ENCODE data around the gene ZCCHC14. TPM values are rescaled to one million over a fixed set of nuclear protein-coding genes. Genes with fewer than 3 reads are reported as not detected.

Gene ZCCHC14
- total RNA-seq, 1 experiment from 2014 or later, result 27.7 TPM

GRCh38 chr16:87469169-87469568 lies 23.7 kb downstream of the ZCCHC14 start:
- no peaks in the 10 kb centered on the region for H3K9me3 Mint-ChIP-seq
- Histone ChIP-seq H2BK12ac (ENCODE audit: insufficient read length, low read depth, low read length) (no peak overlapping the region), H3K18ac (ENCODE audit: insufficient read length, low read depth, low read length) (no peak overlapping the region), H3K27ac (ENCODE audit: insufficient read length, low read depth, low read length) (no peak overlapping the region), H3K4ac (ENCODE audit: low read depth, low read length) (no peak overlapping the region), H2BK20ac (ENCODE audit: low read depth, low read length, poor library complexity, severe bottlenecking) (no peak overlapping the region), H3K4me1 (ENCODE audit: insufficient read depth, low read length) (peaks cover 3% of the 10 kb centered on the region; the same call in 1 of the 2 replicates), H3K27me3 (ENCODE audit: insufficient read depth, low read length) (no peaks in the 10 kb centered on the region), H3K23ac (ENCODE audit: insufficient read length, low read depth, low read length) (no peak overlapping the region), H3T11ph (ENCODE audit: low read length) (no peak overlapping the region), H3K23me2 (ENCODE audit: insufficient read length, low read depth, low read length, poor library complexity, severe bottlenecking) (no peaks in the 10 kb centered on the region), H4K8ac (replicated peaks; ENCODE audit: insufficient read length, low read depth, low read length) (no peak overlapping the region), H3K56ac (ENCODE audit: insufficient read length, low read depth, low read length) (no peak overlapping the region), H2BK5ac (ENCODE audit: insufficient read length, low read length) (no peak overlapping the region), H2BK15ac (ENCODE audit: low read depth, low read length) (no peak overlapping the region), H4K5ac (ENCODE audit: insufficient read length, low read depth, low read length) (no peak overlapping the region), H2AK5ac (ENCODE audit: insufficient read length, low read length) (no peak overlapping the region), H3K4me2 (ENCODE audit: insufficient read depth, insufficient read length, low read length) (no peak overlapping the region), H2AFZ (ENCODE audit: low read length) (no peak overlapping the region), H3K79me1 (ENCODE audit: insufficient read depth, low read depth, low read length, poor library complexity, severe bottlenecking) (peaks cover 9% of the 10 kb centered on the region), H3K9ac (ENCODE audit: extremely low read depth, insufficient read length, low read length) (no peak overlapping the region), H4K20me1 (ENCODE audit: control insufficient read depth, insufficient read depth, insufficient read length) (no peaks in the 10 kb centered on the region), H3K9me3 (ENCODE audit: control insufficient read depth, low read depth, low read length) (no peaks in the 10 kb centered on the region), H3K79me2 (ENCODE audit: insufficient read depth, low read length) (peaks cover 11% of the 10 kb centered on the region; the same call in 1 of the 2 replicates), H3K14ac (ENCODE audit: insufficient read depth, low read length) (no peak overlapping the region), H4K91ac (ENCODE audit: insufficient read length, low read depth, low read length) (no peak overlapping the region), H2BK120ac (ENCODE audit: low read depth, low read length, poor library complexity, severe bottlenecking) (no peak overlapping the region)
- DNase-seq, result no peak
- peaks cover 23 to 35% of the 10 kb centered on the region in 2 experiments for H3K4me1 Mint-ChIP-seq
- peaks cover 0 to 2% (median 0%) of the 10 kb centered on the region in 3 experiments; a peak in 1 of 7 replicates for H3K36me3 Mint-ChIP-seq (ENCODE audit: insufficient read depth in 1 of 3, low read depth in 3 of 3)
- WGBS (ENCODE audit: extremely low coverage, insufficient read length, low lambda C conversion rate), result no CpG with 5 or more reads among the region's 11 CpGs
- no peak for TF ChIP-seq CTCF (conservative IDR thresholded peaks at IDR 0.05)
- H3K4me3 Mint-ChIP-seq, result no peak overlapping the region
- no peaks in the 10 kb centered on the region for H3K27me3 Mint-ChIP-seq (ENCODE audit: low read depth)
- H3K27ac Mint-ChIP-seq, result no peak overlapping the region
